PFSK-1 (cell line): Measurements from ENCODE around the gene MEG3.

Source experiments
- POLR2AphosphoS5 ChIP-seq: IDR thresholded peaks from 2 replicates; pipeline ENCODE4 v1.6.1; 2012; ENCODE audit warnings: low read depth, mild to moderate bottlenecking, control low read depth, low read length, moderate library complexity
- REST ChIP-seq, 2 experiments: IDR thresholded peaks; 2 replicates each; pipeline versions ENCODE4 v1.6.1 to v1.8.0; 2011 to 2012; ENCODE audit warnings: low read depth in 2 of 2, low read length in 2 of 2, control low read depth in 1 of 2, inconsistent platforms in 1 of 2, mild to moderate bottlenecking in 1 of 2, moderate library complexity in 1 of 2; ENCODE audit not compliant: insufficient read depth in 1 of 2
- SIN3A ChIP-seq: IDR thresholded peaks from 2 replicates; pipeline ENCODE4 v1.6.1; 2012; ENCODE audit warnings: mild to moderate bottlenecking, low read length, moderate library complexity, borderline replicate concordance; ENCODE audit not compliant: insufficient read depth
- TAF1 ChIP-seq: IDR thresholded peaks from 2 replicates; pipeline ENCODE4 v1.6.1; 2012; ENCODE audit warnings: low read length, control low read depth, borderline replicate concordance; ENCODE audit not compliant: insufficient read depth

- TF ChIP-seq POLR2AphosphoS5 (no peak), SIN3A (no peak), REST (IDR thresholded peaks at IDR 0.05; ENCODE audit: insufficient read depth in 1 of 2, low read depth in 2 of 2, low read length in 2 of 2) (no peak), TAF1 (no peak)
These were observed 61.9 kb downstream of the MEG3 start for GRCh38 chr14:100887728-100888335.
